HUES48 (cell line): ENCODE measurements around the gene PLIN5.

ENCODE experiments used
- H3K27ac ChIP-seq: one replicate; pipeline ENCODE4 v1.7.0; 2013; ENCODE audit warnings: low read depth, low read length, inconsistent platforms
- H3K27me3 ChIP-seq: 2 replicates; pipeline ENCODE4 v1.6.1; 2013; ENCODE audit warnings: mild to moderate bottlenecking, low read length; ENCODE audit not compliant: control insufficient read depth, insufficient read depth
- H3K36me3 ChIP-seq: 2 replicates; pipeline ENCODE4 v1.6.1; 2013; ENCODE audit warnings: low read length; ENCODE audit not compliant: control insufficient read depth, insufficient read depth
- H3K4me1 ChIP-seq: 2 replicates; pipeline ENCODE4 v1.6.1; 2013; ENCODE audit warnings: mild to moderate bottlenecking, low read length; ENCODE audit not compliant: control insufficient read depth, insufficient read depth
- H3K4me3 ChIP-seq: 2 replicates; pipeline ENCODE4 v1.5.1; 2013; ENCODE audit warnings: mild to moderate bottlenecking, low read depth, low read length
- H3K9ac ChIP-seq: 2 replicates; pipeline ENCODE4 v1.6.1; 2013; ENCODE audit warnings: mild to moderate bottlenecking, low read depth, low read length, moderate library complexity
- H3K9me3 ChIP-seq: 2 replicates; pipeline ENCODE4 v1.6.1; 2013; ENCODE audit warnings: low read length; ENCODE audit not compliant: control insufficient read depth, insufficient read depth

PLIN5 gene

GRCh38 chr19:4518345-4519171 is 16.5 kb downstream of the PLIN5 start, which contains the start of gene PLIN4:
PLIN4 (minus strand) TSS chr19:4518486; CDS start chr19:4518272, 214 bp downstream.
- Histone ChIP-seq H3K9ac (no peak within 1 kb of the TSS), H3K4me1 (no peaks in the 10 kb centered on the region)

GRCh38 chr19:4517451-4518057 is 17.5 kb downstream of the PLIN5 start:
- H3K4me3 ChIP-seq = no peak overlapping the region
- H3K27ac ChIP-seq = no peak overlapping the region
- H3K9ac ChIP-seq = no peak overlapping the region

More at GRCh38 chr19:4518345-4519171, 16.5 kb downstream of the PLIN5 start, which contains the start of gene PLIN4:
- no peak within 1 kb of the TSS for H3K27ac ChIP-seq
- no peaks in the 10 kb centered on the region for H3K36me3 ChIP-seq
- H3K9me3 ChIP-seq = no peaks in the 10 kb centered on the region
- peaks cover 21% of the 10 kb centered on the region for H3K27me3 ChIP-seq
- H3K4me3 ChIP-seq = no peak within 1 kb of the TSS

GRCh38 chr19:4516939-4517300 is 18.1 kb downstream of the PLIN5 start:
- Histone ChIP-seq H3K4me3 (no peak overlapping the region), H3K4me1 (no peaks in the 10 kb centered on the region), H3K27me3 (peaks cover 37% of the 10 kb centered on the region), H3K36me3 (no peaks in the 10 kb centered on the region), H3K9me3 (no peaks in the 10 kb centered on the region), H3K27ac (no peak overlapping the region), H3K9ac (no peak overlapping the region)

More at GRCh38 chr19:4517451-4518057, 17.5 kb downstream of the PLIN5 start:
- Histone ChIP-seq H3K27me3 (peaks cover 30% of the 10 kb centered on the region), H3K9me3 (no peaks in the 10 kb centered on the region), H3K36me3 (no peaks in the 10 kb centered on the region), H3K4me1 (no peaks in the 10 kb centered on the region)

- Histone ChIP-seq H3K4me1 (no peaks in the 10 kb centered on the region), H3K27ac (no peak overlapping the region), H3K36me3 (no peaks in the 10 kb centered on the region), H3K9ac (no peak overlapping the region), H3K9me3 (no peaks in the 10 kb centered on the region), H3K27me3 (peaks cover 41% of the 10 kb centered on the region), H3K4me3 (no peak overlapping the region)
Measured at GRCh38 chr19:4516199-4516938, 18.7 kb downstream of the PLIN5 start.

- no peaks in the 10 kb centered on the region for H3K9me3 ChIP-seq
- no peak overlapping the region for H3K4me3 ChIP-seq
- peaks cover 43% of the 10 kb centered on the region for H3K27me3 ChIP-seq
- no peaks in the 10 kb centered on the region for H3K4me1 ChIP-seq
- H3K9ac ChIP-seq = no peak overlapping the region
- no peaks in the 10 kb centered on the region for H3K36me3 ChIP-seq
- no peak overlapping the region for H3K27ac ChIP-seq
Measured at GRCh38 chr19:4515732-4516131, 19.3 kb downstream of the PLIN5 start.

GRCh38 chr19:4513248-4513647 is 21.8 kb downstream of the PLIN5 start:
- Histone ChIP-seq H3K36me3 (no peaks in the 10 kb centered on the region), H3K4me3 (no peak overlapping the region), H3K4me1 (no peaks in the 10 kb centered on the region), H3K9me3 (no peaks in the 10 kb centered on the region), H3K27me3 (peaks cover 47% of the 10 kb centered on the region), H3K9ac (no peak overlapping the region), H3K27ac (no peak overlapping the region)

GRCh38 chr19:4512070-4512469 is 23.0 kb downstream of the PLIN5 start:
- Histone ChIP-seq H3K36me3 (no peaks in the 10 kb centered on the region), H3K27me3 (peaks cover 45% of the 10 kb centered on the region)

GRCh38 chr19:4511300-4512054 is 23.5 kb downstream of the PLIN5 start:
- Histone ChIP-seq H3K9me3 (no peaks in the 10 kb centered on the region), H3K36me3 (no peaks in the 10 kb centered on the region), H3K27ac (no peak overlapping the region), H3K4me3 (no peak overlapping the region), H3K4me1 (no peaks in the 10 kb centered on the region), H3K27me3 (peaks cover 45% of the 10 kb centered on the region), H3K9ac (no peak overlapping the region)

More at GRCh38 chr19:4512070-4512469, 23.0 kb downstream of the PLIN5 start:
- no peak overlapping the region for H3K4me3 ChIP-seq
- H3K27ac ChIP-seq = no peak overlapping the region
- no peaks in the 10 kb centered on the region for H3K9me3 ChIP-seq
- H3K9ac ChIP-seq = no peak overlapping the region
- no peaks in the 10 kb centered on the region for H3K4me1 ChIP-seq

GRCh38 chr19:4510435-4511255 is 24.4 kb downstream of the PLIN5 start:
- H3K9ac ChIP-seq = no peak overlapping the region
- no peaks in the 10 kb centered on the region for H3K9me3 ChIP-seq
- H3K27ac ChIP-seq = no peak overlapping the region
- peaks cover 45% of the 10 kb centered on the region for H3K27me3 ChIP-seq
- no peak overlapping the region for H3K4me3 ChIP-seq
- H3K4me1 ChIP-seq = no peaks in the 10 kb centered on the region
- H3K36me3 ChIP-seq = peaks cover 4% of the 10 kb centered on the region; the same call in 1 of the 2 replicates

GRCh38 chr19:4508698-4509097 is 26.3 kb downstream of the PLIN5 start:
- Histone ChIP-seq H3K4me3 (no peak overlapping the region), H3K27me3 (peaks cover 39% of the 10 kb centered on the region), H3K4me1 (no peaks in the 10 kb centered on the region), H3K36me3 (peaks cover 12% of the 10 kb centered on the region; the same call in 1 of the 2 replicates), H3K9ac (no peak overlapping the region), H3K9me3 (no peaks in the 10 kb centered on the region), H3K27ac (no peak overlapping the region)
